ENCODE results near the gene NOP56.

Gene NOP56

GRCh38 chr20:2654831-2655230, 2.4 kb downstream of the NOP56 start:
- no peak for TF ChIP-seq CTCF (IDR thresholded peaks at IDR 0.05; ENCODE audit: low read depth, low read length, missing control alignments)
- H3K4me3 ChIP-seq (ENCODE audit: low read depth, low read length), result peak overlapping the region; percentile 85
- DNase-seq (ENCODE audit: low read depth), result no peak

GRCh38 chr20:2655331-2656116, 3.1 kb downstream of the NOP56 start:
- no peak for TF ChIP-seq CTCF (IDR thresholded peaks at IDR 0.05; ENCODE audit: low read depth, low read length, missing control alignments)
- H3K4me3 ChIP-seq (ENCODE audit: low read depth, low read length), result no peak overlapping the region
- no peak for DNase-seq (ENCODE audit: low read depth)

- no peak for TF ChIP-seq CTCF (IDR thresholded peaks at IDR 0.05; ENCODE audit: low read depth, low read length, missing control alignments)
- no peak for DNase-seq (ENCODE audit: low read depth)
- H3K4me3 ChIP-seq (ENCODE audit: low read depth, low read length), result no peak overlapping the region
Observed at GRCh38 chr20:2656471-2657117, 4.2 kb downstream of the NOP56 start.

- no peak overlapping the region for H3K4me3 ChIP-seq (ENCODE audit: low read depth, low read length)
- DNase-seq (ENCODE audit: low read depth), result no peak
- TF ChIP-seq CTCF (IDR thresholded peaks at IDR 0.05; ENCODE audit: low read depth, low read length, missing control alignments), result no peak
Observed at GRCh38 chr20:2657241-2657640, 4.8 kb downstream of the NOP56 start.

GRCh38 chr20:2657674-2658073, 5.2 kb downstream of the NOP56 start:
- DNase-seq (ENCODE audit: low read depth), result no peak
- no peak for TF ChIP-seq CTCF (IDR thresholded peaks at IDR 0.05; ENCODE audit: low read depth, low read length, missing control alignments)
- H3K4me3 ChIP-seq (ENCODE audit: low read depth, low read length), result no peak overlapping the region

- TF ChIP-seq CTCF (IDR thresholded peaks at IDR 0.05; ENCODE audit: low read depth, low read length, missing control alignments), result no peak
- no peak overlapping the region for H3K4me3 ChIP-seq (ENCODE audit: low read depth, low read length)
- no peak for DNase-seq (ENCODE audit: low read depth)
Observed at GRCh38 chr20:2658414-2659354, 6.3 kb downstream of the NOP56 start.

Data from GM12864 (cell line).